ENCODE results near the gene COA1. TPM values are rescaled to one million over a fixed set of nuclear protein-coding genes. Genes with fewer than 3 reads are reported as not detected.

Gene COA1
- total RNA-seq, 4 donors from 2014 or later, result 20.5 to 59.1 (median 42.3) TPM

DNA sequence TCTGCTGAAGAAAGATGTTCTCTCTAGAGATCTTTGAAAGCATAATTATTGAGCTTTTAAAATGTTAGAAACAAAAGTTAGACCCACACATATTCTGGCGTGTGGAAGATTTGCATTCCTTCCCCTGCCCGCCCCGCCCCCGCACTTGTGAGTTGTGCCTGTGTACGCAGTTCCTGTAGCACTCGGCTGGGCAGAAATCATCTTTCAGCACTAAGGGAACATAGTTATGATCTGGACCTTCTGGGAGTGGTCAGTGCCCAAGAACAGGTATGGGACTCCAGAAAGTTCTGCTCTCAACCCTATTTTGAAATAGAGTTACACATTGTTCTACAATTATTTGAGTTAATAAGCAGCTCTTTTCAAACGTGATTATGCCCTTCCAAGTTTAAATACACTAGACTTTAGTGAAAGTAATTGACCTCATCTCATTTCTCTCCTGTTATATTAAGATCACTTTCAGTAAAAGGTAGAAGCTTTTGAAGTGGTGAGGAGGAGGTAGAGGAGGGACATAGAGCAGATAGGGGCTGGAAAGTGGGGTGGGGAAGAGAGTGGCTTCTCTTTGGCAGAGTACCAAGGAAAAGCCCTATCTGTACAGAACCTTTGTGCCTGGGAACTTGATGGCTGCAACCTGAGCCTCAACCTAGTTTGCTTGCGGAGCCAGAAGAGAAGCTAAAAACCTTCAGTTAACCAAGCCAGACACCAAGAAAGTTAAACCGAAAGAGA lies 34.9 kb upstream of the COA1 start:
- TF ChIP-seq, protein P1, sequence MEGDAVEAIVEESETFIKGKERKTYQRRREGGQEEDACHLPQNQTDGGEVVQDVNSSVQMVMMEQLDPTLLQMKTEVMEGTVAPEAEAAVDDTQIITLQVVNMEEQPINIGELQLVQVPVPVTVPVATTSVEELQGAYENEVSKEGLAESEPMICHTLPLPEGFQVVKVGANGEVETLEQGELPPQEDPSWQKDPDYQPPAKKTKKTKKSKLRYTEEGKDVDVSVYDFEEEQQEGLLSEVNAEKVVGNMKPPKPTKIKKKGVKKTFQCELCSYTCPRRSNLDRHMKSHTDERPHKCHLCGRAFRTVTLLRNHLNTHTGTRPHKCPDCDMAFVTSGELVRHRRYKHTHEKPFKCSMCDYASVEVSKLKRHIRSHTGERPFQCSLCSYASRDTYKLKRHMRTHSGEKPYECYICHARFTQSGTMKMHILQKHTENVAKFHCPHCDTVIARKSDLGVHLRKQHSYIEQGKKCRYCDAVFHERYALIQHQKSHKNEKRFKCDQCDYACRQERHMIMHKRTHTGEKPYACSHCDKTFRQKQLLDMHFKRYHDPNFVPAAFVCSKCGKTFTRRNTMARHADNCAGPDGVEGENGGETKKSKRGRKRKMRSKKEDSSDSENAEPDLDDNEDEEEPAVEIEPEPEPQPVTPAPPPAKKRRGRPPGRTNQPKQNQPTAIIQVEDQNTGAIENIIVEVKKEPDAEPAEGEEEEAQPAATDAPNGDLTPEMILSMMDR (IDR thresholded peaks at IDR 0.05), result no peak
- TF ChIP-seq POLR2A (IDR thresholded peaks at IDR 0.05), result no peak
- intact Hi-C loops (cut with DNase I), result no loop called here
- Histone ChIP-seq H3K36me3 (no peaks in the 10 kb centered on the region), H3K9me3 (no peaks in the 10 kb centered on the region), H3K27me3 (no peaks in the 10 kb centered on the region), H3K27ac (peak overlapping the region; percentile 56 to 94 (median 78)), H3K4me1 (peaks cover 34 to 97% (median 41%) of the 10 kb centered on the region in 3 donors), H3K4me3 (peak overlapping the region in 2 of 4 donors; percentile 2 to 19)
- no peak for DNase-seq
- WGBS, 2 donors, result 30% methylated on average over 9 of the region's 9 CpGs

DNA sequence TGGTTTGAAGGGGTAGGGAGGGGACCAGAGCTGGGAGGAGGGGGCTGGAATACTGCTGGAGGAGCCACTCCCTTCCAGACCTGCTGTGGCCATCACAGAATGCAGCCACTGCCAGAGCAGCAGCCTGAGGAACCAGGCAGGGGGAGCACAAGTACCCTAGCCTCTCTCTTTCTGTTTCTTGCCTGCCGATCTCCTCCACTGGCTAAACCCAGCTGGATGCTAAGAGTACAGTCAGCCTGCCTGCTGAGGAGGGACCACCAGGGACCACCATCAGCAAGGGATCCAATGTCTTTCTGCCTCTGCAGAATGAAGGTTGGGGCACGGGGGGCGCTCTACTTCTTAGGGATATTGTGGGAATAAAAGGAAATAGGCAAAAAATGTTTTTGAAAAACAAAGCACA lies 33.9 kb upstream of the COA1 start:
- peak overlapping the region in 3 of 4 donors; percentile 1 to 94 (median 85) for H3K27ac ChIP-seq
- no peak overlapping the region for H3K4me3 ChIP-seq
- H3K9me3 ChIP-seq, result no peaks in the 10 kb centered on the region
- WGBS, 2 donors, result 90 to 100% methylated on average over 2 of the region's 3 CpGs
- H3K36me3 ChIP-seq, result no peaks in the 10 kb centered on the region
- TF ChIP-seq, protein P1 (IDR thresholded peaks at IDR 0.05), result no peak
- TF ChIP-seq POLR2A (IDR thresholded peaks at IDR 0.05), result no peak
- peaks cover 30 to 91% (median 36%) of the 10 kb centered on the region in 3 donors for H3K4me1 ChIP-seq
- H3K27me3 ChIP-seq, result no peaks in the 10 kb centered on the region
- DNase-seq, result no peak
- intact Hi-C loops (cut with DNase I), result no loop called here

DNA sequence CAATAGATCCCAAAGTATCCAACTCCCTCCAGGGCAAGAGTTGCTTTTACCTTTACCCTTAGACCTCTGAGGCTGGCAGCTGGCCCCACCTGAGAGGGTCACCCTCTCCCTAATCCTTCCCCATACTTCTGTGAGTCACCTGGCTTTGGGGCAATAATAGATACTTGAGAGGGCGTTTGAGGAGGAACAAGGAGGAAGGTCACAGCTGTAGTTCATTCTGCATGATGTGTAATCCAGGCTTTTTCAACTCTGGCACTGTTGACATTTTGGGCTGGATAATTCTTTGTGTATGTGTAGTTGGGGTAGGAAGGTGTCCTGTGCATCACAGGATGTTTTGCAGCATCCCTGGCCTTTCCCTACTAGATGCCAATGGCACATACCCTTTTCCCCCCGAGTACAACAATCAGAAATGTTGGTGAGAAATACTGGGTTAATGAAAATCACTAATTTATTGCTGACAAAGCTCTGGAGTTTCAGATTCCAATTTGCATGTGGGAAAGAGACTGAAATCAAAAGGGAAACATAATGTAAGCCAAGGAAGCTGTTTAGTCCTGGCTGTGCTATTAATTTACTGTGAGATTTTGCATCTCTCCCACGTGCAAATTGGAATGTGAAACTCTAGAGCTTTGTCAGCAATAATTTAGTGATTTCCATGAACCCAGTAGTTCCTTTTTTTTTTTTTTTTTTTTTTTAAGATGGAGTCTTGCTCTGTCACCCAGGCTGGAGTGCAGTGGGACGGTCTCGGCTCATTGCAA lies 32.8 kb upstream of the COA1 start:
- no peaks in the 10 kb centered on the region for H3K9me3 ChIP-seq
- no peak overlapping the region for H3K4me3 ChIP-seq
- H3K36me3 ChIP-seq, result no peaks in the 10 kb centered on the region
- WGBS, 2 donors, result 27 to 72% methylated on average over 3 to 4 of the region's 5 CpGs
- no peak for TF ChIP-seq POLR2A (IDR thresholded peaks at IDR 0.05)
- TF ChIP-seq, protein P1 (IDR thresholded peaks at IDR 0.05), result no peak
- intact Hi-C loops (cut with DNase I), result no loop called here
- no peaks in the 10 kb centered on the region for H3K27me3 ChIP-seq
- H3K4me1 ChIP-seq, result peaks cover 35 to 91% (median 36%) of the 10 kb centered on the region in 3 donors
- no peak for DNase-seq
- H3K27ac ChIP-seq, result peak overlapping the region; percentile 35 to 94 (median 60)

DNA sequence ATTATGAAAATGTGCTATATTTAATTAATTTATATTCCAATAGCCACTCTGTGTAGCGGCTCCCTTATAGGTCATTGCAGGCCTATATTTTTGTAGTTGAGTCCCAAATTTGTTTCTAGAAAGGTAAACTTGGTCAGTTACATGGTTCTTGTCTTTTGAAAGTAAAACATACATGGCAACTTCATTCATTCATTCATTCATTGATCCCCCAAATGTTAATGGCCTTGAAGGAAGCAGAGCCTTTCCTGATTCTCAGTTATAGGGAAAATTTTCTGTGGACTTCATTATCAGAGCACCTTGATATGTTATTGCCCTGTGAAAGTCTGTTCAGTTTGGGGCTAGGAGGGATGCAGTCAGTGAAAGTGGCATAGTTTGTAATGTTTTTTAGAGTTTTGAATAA lies 32.1 kb upstream of the COA1 start:
- Histone ChIP-seq H3K4me1 (peaks cover 35 to 84% (median 36%) of the 10 kb centered on the region in 3 donors), H3K27me3 (no peaks in the 10 kb centered on the region), H3K36me3 (no peaks in the 10 kb centered on the region), H3K4me3 (no peak overlapping the region), H3K27ac (peak overlapping the region in 3 of 4 donors; percentile 35 to 94 (median 85)), H3K9me3 (no peaks in the 10 kb centered on the region)
- intact Hi-C loops (cut with DNase I), result no loop called here
- no peak for TF ChIP-seq POLR2A (IDR thresholded peaks at IDR 0.05)
- TF ChIP-seq, protein P1 (IDR thresholded peaks at IDR 0.05), result no peak
- no peak for DNase-seq
- WGBS, 2 donors, result 93 to 100% methylated on average over 1 of the region's 1 CpG

DNA sequence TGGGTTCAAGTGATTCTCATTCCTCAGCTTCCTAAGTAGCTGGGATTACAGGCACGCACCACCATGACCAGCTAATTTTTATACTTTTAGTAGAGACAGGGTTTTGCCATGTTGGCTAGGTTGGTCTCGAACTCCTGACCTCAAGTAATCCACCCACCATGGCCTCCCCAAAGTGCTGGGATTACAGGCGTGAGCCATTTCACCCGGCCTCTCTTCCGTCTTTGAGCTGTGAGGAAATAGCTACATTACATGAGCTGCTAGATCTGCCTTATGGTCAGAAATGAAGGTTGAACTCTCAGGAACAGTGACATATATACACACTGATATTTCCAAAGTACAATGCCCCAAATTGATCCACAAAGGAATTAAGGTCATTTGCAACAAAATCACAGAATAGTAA lies 31.5 kb upstream of the COA1 start:
- Histone ChIP-seq H3K36me3 (no peaks in the 10 kb centered on the region), H3K4me3 (no peak overlapping the region), H3K4me1 (peaks cover 35 to 81% (median 36%) of the 10 kb centered on the region in 3 donors), H3K9me3 (no peaks in the 10 kb centered on the region), H3K27me3 (no peaks in the 10 kb centered on the region), H3K27ac (peak overlapping the region in 3 of 4 donors; percentile 35 to 94 (median 85))
- TF ChIP-seq POLR2A (IDR thresholded peaks at IDR 0.05), result no peak
- TF ChIP-seq, protein P1 (IDR thresholded peaks at IDR 0.05), result no peak
- WGBS, 2 donors, result 94 to 100% methylated on average over 5 of the region's 5 CpGs
- no peak for DNase-seq
- intact Hi-C loops (cut with DNase I), result no loop called here

Data from esophagus squamous epithelium (tissue), 5 donors.